DOHH2 (cell line): Measurements from ENCODE around the gene LILRB2.

Experiments
- H3F3A ChIP-seq: fragments of 200-600 bp; sonication (generic), shearing (Covaris generic); 2 replicates; pipeline ENCODE4 v1.6.0; 2016; ENCODE audit warnings: antibody characterized with exemption, mild to moderate bottlenecking; ENCODE audit not compliant: control insufficient read depth, insufficient read depth
- H3K27ac ChIP-seq: fragments of 200-600 bp; sonication (generic); 2 replicates; pipeline ENCODE4 v1.5.1; 2014; ENCODE audit warnings: low read depth, mild to moderate bottlenecking, low read length, moderate library complexity
- H3K27me3 ChIP-seq: fragments of 200-600 bp; sonication (generic); 2 replicates; pipeline ENCODE4 v1.6.1; 2014; ENCODE audit warnings: mild to moderate bottlenecking, low read length, mixed read lengths; ENCODE audit not compliant: control insufficient read depth
- H3K36me3 ChIP-seq: fragments of 200-600 bp; sonication (generic); 2 replicates; pipeline ENCODE4 v1.6.1; 2014; ENCODE audit warnings: mild to moderate bottlenecking, low read length, moderate library complexity, mixed read lengths; ENCODE audit not compliant: control insufficient read depth
- H3K4me1 ChIP-seq: fragments of 200-600 bp; sonication (generic); 2 replicates; pipeline ENCODE4 v1.6.1; 2014; ENCODE audit warnings: mild to moderate bottlenecking, low read length, mixed read lengths; ENCODE audit not compliant: control insufficient read depth
- H3K4me2 ChIP-seq: fragments of 200-600 bp; sonication (generic); 2 replicates; pipeline ENCODE4 v1.6.0; 2014; ENCODE audit warnings: mild to moderate bottlenecking, low read length, moderate library complexity
- H3K4me3 ChIP-seq: fragments of 200-600 bp; sonication (generic); 2 replicates; pipeline ENCODE4 v1.5.1; 2014; ENCODE audit warnings: mild to moderate bottlenecking, low read length, mixed read lengths
- H3K79me2 ChIP-seq: fragments of 200-600 bp; sonication (generic); 2 replicates; pipeline ENCODE4 v1.6.1; 2014; ENCODE audit warnings: mild to moderate bottlenecking, low read length, mixed read lengths; ENCODE audit not compliant: control insufficient read depth
- H3K9me2 ChIP-seq: fragments of 200-600 bp; sonication (generic); replicated peaks from 2 replicates; pipeline ENCODE4 v1.6.1; 2014; ENCODE audit warnings: mild to moderate bottlenecking, low read length, mixed read lengths; ENCODE audit not compliant: control insufficient read depth
- H3K9me3 ChIP-seq: fragments of 200-600 bp; sonication (generic); 2 replicates; pipeline ENCODE4 v1.6.1; 2014; ENCODE audit warnings: antibody characterized with exemption, low read length, mixed read lengths; ENCODE audit not compliant: control insufficient read depth, insufficient read depth
- H4K20me1 ChIP-seq: fragments of 200-600 bp; sonication (generic); 2 replicates; pipeline ENCODE4 v1.6.0; 2014; ENCODE audit warnings: low read depth, mild to moderate bottlenecking, antibody characterized with exemption, low read length, moderate library complexity; ENCODE audit not compliant: control insufficient read depth, insufficient read depth
- CTCF ChIP-seq: fragments of 200-600 bp; sonication (generic); IDR thresholded peaks from one replicate; pipeline ENCODE4 v1.5.1; 2014; ENCODE audit warnings: antibody characterized with exemption, mild to moderate bottlenecking, low read depth, low read length; ENCODE audit not compliant: poor library complexity, severe bottlenecking
- EZH2phosphoT487 ChIP-seq: fragments of 200-600 bp; sonication (generic); IDR thresholded peaks from 2 replicates; pipeline ENCODE4 v1.6.1; 2017; ENCODE audit warnings: borderline replicate concordance, mild to moderate bottlenecking, antibody characterized with exemption, low read length, moderate library complexity, mixed read lengths

The LILRB2 gene

GRCh38 chr19:54305141-54305540 is 24.2 kb upstream of the LILRB2 start:
- Histone ChIP-seq H3K27me3 (peaks cover 20% of the 10 kb centered on the region), H3K4me2 (no peak overlapping the region)
- TF ChIP-seq EZH2phosphoT487, result no peak
- no peak for TF ChIP-seq CTCF

GRCh38 chr19:54302257-54302656 is 21.3 kb upstream of the LILRB2 start:
- H3K4me3 ChIP-seq, result no peak overlapping the region
- H3K36me3 ChIP-seq, result no peaks in the 10 kb centered on the region
- peaks cover 36% of the 10 kb centered on the region for H3K27me3 ChIP-seq
- H4K20me1 ChIP-seq, result no peaks in the 10 kb centered on the region
- no peaks in the 10 kb centered on the region for H3K9me3 ChIP-seq
- H3K27ac ChIP-seq, result no peak overlapping the region
- H3K79me2 ChIP-seq, result no peaks in the 10 kb centered on the region
- no peaks in the 10 kb centered on the region for H3F3A ChIP-seq
- H3K4me2 ChIP-seq, result no peak overlapping the region
- peaks cover 13% of the 10 kb centered on the region for H3K4me1 ChIP-seq
- TF ChIP-seq CTCF (no peak), EZH2phosphoT487 (no peak)
- H3K9me2 ChIP-seq, result no peaks in the 10 kb centered on the region

More at GRCh38 chr19:54305141-54305540, 24.2 kb upstream of the LILRB2 start:
- Histone ChIP-seq H3K79me2 (no peaks in the 10 kb centered on the region), H4K20me1 (no peaks in the 10 kb centered on the region), H3K36me3 (no peaks in the 10 kb centered on the region), H3K27ac (no peak overlapping the region), H3K4me3 (no peak overlapping the region), H3K9me2 (no peaks in the 10 kb centered on the region), H3K4me1 (peaks cover 13% of the 10 kb centered on the region), H3F3A (no peaks in the 10 kb centered on the region), H3K9me3 (no peaks in the 10 kb centered on the region)

GRCh38 chr19:54299515-54299914 is 18.6 kb upstream of the LILRB2 start:
- Histone ChIP-seq H3K36me3 (no peaks in the 10 kb centered on the region), H3K9me3 (peaks cover 2% of the 10 kb centered on the region), H3K27ac (no peak overlapping the region), H4K20me1 (no peaks in the 10 kb centered on the region), H3F3A (no peaks in the 10 kb centered on the region), H3K27me3 (peaks cover 30% of the 10 kb centered on the region), H3K4me3 (no peak overlapping the region), H3K4me2 (no peak overlapping the region), H3K79me2 (no peaks in the 10 kb centered on the region), H3K4me1 (peaks cover 12% of the 10 kb centered on the region), H3K9me2 (no peaks in the 10 kb centered on the region)
- no peak for TF ChIP-seq CTCF
- TF ChIP-seq EZH2phosphoT487, result no peak

- Histone ChIP-seq H3F3A (no peaks in the 10 kb centered on the region), H3K27me3 (peaks cover 28% of the 10 kb centered on the region), H4K20me1 (no peaks in the 10 kb centered on the region), H3K79me2 (no peaks in the 10 kb centered on the region), H3K4me1 (peaks cover 8% of the 10 kb centered on the region), H3K9me3 (peaks cover 6% of the 10 kb centered on the region), H3K4me2 (no peak overlapping the region), H3K9me2 (no peaks in the 10 kb centered on the region), H3K36me3 (no peaks in the 10 kb centered on the region), H3K27ac (no peak overlapping the region), H3K4me3 (no peak overlapping the region)
- TF ChIP-seq EZH2phosphoT487 (no peak), CTCF (no peak)
Measured at GRCh38 chr19:54299126-54299498, 18.2 kb upstream of the LILRB2 start.
